Forelimb muscle (tissue), 1 donor: Measurements from ENCODE around the gene SDR42E2. TPM values are rescaled to one million over a fixed set of nuclear protein-coding genes. Genes with fewer than 3 reads are reported as not detected.

ENCODE experiments used
- polyA plus RNA-seq: library from polyadenylated mRNA; unstranded; fragments of 120-200 nt; gene quantifications from one replicate; pipeline ENCODE4 v1.2.1, GENCODE V29; 2013; ENCODE audit not compliant: insufficient read length

Gene SDR42E2
- polyA plus RNA-seq, 1 donor, result not detected

Other genes starting within 250 kb of the SDR42E2 start
- 330 TPM for gene UQCRC2, start 209.1 kb upstream of the SDR42E2 start, polyA plus RNA-seq
- 0.22 TPM for gene PDZD9, start 161.4 kb upstream of the SDR42E2 start, polyA plus RNA-seq
- gene MOSMO, start 154.4 kb upstream of the SDR42E2 start, polyA plus RNA-seq, result 13.4 TPM
- 0.39 TPM for gene VWA3A, start 70.0 kb upstream of the SDR42E2 start, polyA plus RNA-seq
- 54.0 TPM for gene EEF2K, start 43.8 kb downstream of the SDR42E2 start, polyA plus RNA-seq
- 39.4 TPM for gene POLR3E, start 134.9 kb downstream of the SDR42E2 start, polyA plus RNA-seq
- gene CDR2, start 212.1 kb downstream of the SDR42E2 start, polyA plus RNA-seq, result 15.2 TPM